Adrenal gland (tissue), 12 donors: Measurements from ENCODE around the gene PLEKHH1. TPM values are rescaled to one million over a fixed set of nuclear protein-coding genes. Genes with fewer than 3 reads are reported as not detected.

Experiments used
- DNase-seq, 7 donors: peaks; one replicate each; pipeline ENCODE4 v3.0.0-alpha.2; 2019 to 2020
- H3K27ac ChIP-seq, 5 donors: fragments of 200-600 bp; sonication (generic) in 4 of 5; 1 replicate in 3 of 5; 2 replicates in 2 of 5; pipeline versions ENCODE4 v1.5.1 to v1.8.0; 2016 to 2020; ENCODE audit warnings: mild to moderate bottlenecking in 1 of 5
- H3K27me3 ChIP-seq: fragments of 200-600 bp; 2 replicates; pipeline ENCODE4 v1.8.0; 2021
- H3K36me3 ChIP-seq, 2 donors: fragments of 200-600 bp; replicated peaks in 1 of 2; 1 replicate in 1 of 2; 2 replicates in 1 of 2; pipeline versions ENCODE4 v1.5.1 to v1.8.0; 2018 to 2022
- H3K4me1 ChIP-seq, 2 donors: fragments of 200-600 bp; replicated peaks in 1 of 2; 1 replicate in 1 of 2; 2 replicates in 1 of 2; pipeline versions ENCODE4 v1.5.1 to v1.8.0; 2018 to 2021
- H3K4me3 ChIP-seq, 4 donors: fragments of 200-600 bp; sonication (generic) in 3 of 4; one replicate each; pipeline ENCODE4 v1.5.1; 2016 to 2018
- H3K9me3 ChIP-seq, 3 donors: fragments of 200-600 bp; sonication (generic) in 1 of 3; replicated peaks in 1 of 3; 1 replicate in 2 of 3; 2 replicates in 1 of 3; pipeline versions ENCODE4 v1.5.1 to v1.8.0; 2016 to 2021
- POLR2A ChIP-seq, 2 donors: fragments of 450-650 bp; IDR thresholded peaks; one replicate each; pipeline ENCODE4 v1.6.1; 2017; ENCODE audit warnings: antibody characterized with exemption in 2 of 2, mild to moderate bottlenecking in 2 of 2, moderate library complexity in 1 of 2
- WGBS, 4 donors: extraction: QIAGEN DNeasy Blood & Tissue Kit in 2 of 4; methylation state at CpG; one replicate each; pipeline versions ENCODE4 v1.1.5 to v1.1.7; 2013 to 2017; 5-methylcytosine and 5-hydroxymethylcytosine counted together
- intact Hi-C, 2 donors: fragments of 100-400 bp; cut with DNase I; formaldehyde crosslinking; loops; one replicate each; pipeline versions ENCODE4 v1.14.1 to v1.15.0; 2022 to 2023
- polyA plus RNA-seq, 3 donors: library from polyadenylated mRNA; stranded (reverse); fragments of 200-250 nt in 2 of 3; fragments of 350-450 nt in 1 of 3; fragmentation: Illumina TruSeq in 1 of 3; extraction: RNeasy Lipid Tissue Mini Kit (QIAGEN cat#74804) in 1 of 3; gene quantifications; one replicate each; pipeline ENCODE4 v1.2.3, GENCODE V29; 2013 to 2014
- total RNA-seq, 9 donors: library from RNA; depleted of rRNA in 4 of 9; stranded (reverse); fragments of >200 nt in 4 of 9; fragments of 120-200 nt in 1 of 9; fragmentation: NEBNext Ultra II Directional in 1 of 9; extraction: Animal tissue kit (Norgen Biotek cat#: 25700) in 1 of 9; gene quantifications; one replicate each; pipeline versions ENCODE4 v1.1.0 to v1.2.4, GENCODE V29; 2013 to 2023
- TF ChIP-seq, protein P1 (sequence below), 6 experiments: fragments of 450-650 bp in 4 of 6; fragments of 200-600 bp in 2 of 6; sonication (generic) in 1 of 6; IDR thresholded peaks; 1 replicate in 5 of 6; 2 replicates in 1 of 6; pipeline versions ENCODE4 v1.5.1 to v1.8.0; 2016 to 2021; ENCODE audit warnings: antibody characterized with exemption in 6 of 6, mild to moderate bottlenecking in 2 of 6, moderate library complexity in 1 of 6
- donor health status: healthy with polysubstance abuse.
- donor health status: Bipolar disorder and iron deficiency.
- donor health status: DM: yes; HTN: yes; CAD: no.
- donor health status: DM: no; HTN: no; CAD: no.
- donor health status: DM: no; HTN: no; CAD: no.
- donor health status: DM: yes; HTN: yes; CAD: no.

The PLEKHH1 gene
- total and polyA plus RNA-seq, 12 donors, result 8.3 to 50.4 (median 20.2) TPM

DNA sequence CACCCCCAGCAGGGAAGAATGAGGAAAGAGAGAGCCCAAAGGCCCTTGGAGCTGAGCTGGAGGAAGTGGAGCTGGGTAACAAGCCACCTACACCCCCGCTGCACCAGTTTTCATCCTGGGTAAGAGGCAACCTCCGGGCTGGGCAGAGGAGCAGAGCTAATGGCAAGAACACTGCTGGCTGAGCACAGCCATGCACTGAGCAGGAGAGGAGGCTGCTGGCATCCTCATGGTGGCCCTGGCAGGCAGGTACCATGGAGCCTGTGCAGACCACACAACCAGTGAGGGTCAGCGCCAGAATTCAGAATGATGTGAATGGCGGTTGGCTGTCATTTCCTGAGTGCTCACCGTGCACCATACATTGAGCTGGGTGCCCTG lies 29.7 kb downstream of the PLEKHH1 start:
- peaks cover 9 to 20% of the 10 kb centered on the region in 2 donors for H3K4me1 ChIP-seq
- WGBS, 4 donors, result 94 to 96% (median 95%) methylated on average over 3 to 5 of the region's 5 CpGs
- no peaks in the 10 kb centered on the region for H3K9me3 ChIP-seq
- no peak overlapping the region for H3K4me3 ChIP-seq
- TF ChIP-seq, protein P1, sequence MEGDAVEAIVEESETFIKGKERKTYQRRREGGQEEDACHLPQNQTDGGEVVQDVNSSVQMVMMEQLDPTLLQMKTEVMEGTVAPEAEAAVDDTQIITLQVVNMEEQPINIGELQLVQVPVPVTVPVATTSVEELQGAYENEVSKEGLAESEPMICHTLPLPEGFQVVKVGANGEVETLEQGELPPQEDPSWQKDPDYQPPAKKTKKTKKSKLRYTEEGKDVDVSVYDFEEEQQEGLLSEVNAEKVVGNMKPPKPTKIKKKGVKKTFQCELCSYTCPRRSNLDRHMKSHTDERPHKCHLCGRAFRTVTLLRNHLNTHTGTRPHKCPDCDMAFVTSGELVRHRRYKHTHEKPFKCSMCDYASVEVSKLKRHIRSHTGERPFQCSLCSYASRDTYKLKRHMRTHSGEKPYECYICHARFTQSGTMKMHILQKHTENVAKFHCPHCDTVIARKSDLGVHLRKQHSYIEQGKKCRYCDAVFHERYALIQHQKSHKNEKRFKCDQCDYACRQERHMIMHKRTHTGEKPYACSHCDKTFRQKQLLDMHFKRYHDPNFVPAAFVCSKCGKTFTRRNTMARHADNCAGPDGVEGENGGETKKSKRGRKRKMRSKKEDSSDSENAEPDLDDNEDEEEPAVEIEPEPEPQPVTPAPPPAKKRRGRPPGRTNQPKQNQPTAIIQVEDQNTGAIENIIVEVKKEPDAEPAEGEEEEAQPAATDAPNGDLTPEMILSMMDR (IDR thresholded peaks at IDR 0.05), result no peak
- TF ChIP-seq POLR2A (IDR thresholded peaks at IDR 0.05), result no peak
- peak in 1 of 7 donors; percentile 4 for DNase-seq
- H3K27ac ChIP-seq, result no peak overlapping the region
- no peaks in the 10 kb centered on the region for H3K27me3 ChIP-seq
- H3K36me3 ChIP-seq, result peaks cover 0 to 10% of the 10 kb centered on the region in 2 donors
- intact Hi-C loops, result no loop called here

DNA sequence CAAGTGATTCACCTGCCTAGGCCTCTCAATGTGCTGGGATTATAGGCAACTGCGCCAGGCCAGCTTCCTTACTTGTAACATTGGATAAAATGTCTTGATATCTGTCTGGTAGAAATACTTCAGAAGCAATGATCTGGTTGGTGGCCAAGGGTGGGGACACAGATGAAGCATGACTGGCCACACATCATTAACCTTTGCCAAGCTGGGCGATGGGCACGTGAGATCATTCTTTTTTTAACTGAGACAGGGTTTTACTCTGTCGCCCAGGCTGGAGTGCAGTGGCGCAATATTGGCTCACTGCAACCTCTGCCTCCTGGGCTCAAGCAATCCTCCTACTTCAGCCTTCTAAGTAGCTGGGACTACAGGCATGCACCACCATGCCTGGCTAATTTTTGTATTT lies 31.1 kb downstream of the PLEKHH1 start:
- Histone ChIP-seq H3K9me3 (no peaks in the 10 kb centered on the region), H3K4me3 (no peak overlapping the region), H3K4me1 (peaks cover 12 to 24% of the 10 kb centered on the region in 2 donors), H3K36me3 (peaks cover 0 to 10% of the 10 kb centered on the region in 2 donors), H3K27ac (no peak overlapping the region), H3K27me3 (no peaks in the 10 kb centered on the region)
- intact Hi-C loops, result no loop called here
- no peak for DNase-seq
- TF ChIP-seq, protein P1 (IDR thresholded peaks at IDR 0.05), result no peak
- no peak for TF ChIP-seq POLR2A (IDR thresholded peaks at IDR 0.05)
- WGBS, 4 donors, result 55 to 81% (median 78%) methylated on average over 5 of the region's 5 CpGs

DNA sequence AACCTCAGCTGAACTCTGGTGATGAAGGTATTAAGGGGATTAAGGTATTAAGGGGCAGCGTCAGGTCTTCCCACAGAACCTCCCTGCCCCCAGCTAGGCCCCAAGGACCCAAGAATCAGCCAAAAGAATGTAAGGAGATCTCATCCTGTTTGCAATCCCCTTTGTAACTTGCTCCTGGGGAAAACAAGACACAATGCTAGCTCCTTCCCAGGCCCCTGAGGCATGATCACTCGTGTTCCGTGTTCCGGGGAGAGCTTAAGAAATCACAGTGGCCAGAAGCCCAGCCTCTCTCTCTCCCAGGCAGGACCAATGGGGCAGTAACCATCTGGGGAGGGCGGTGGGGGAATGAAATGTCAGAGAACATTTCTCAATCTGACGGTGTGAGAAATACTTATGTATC lies 33.8 kb downstream of the PLEKHH1 start:
- TF ChIP-seq, protein P1 (IDR thresholded peaks at IDR 0.05), result no peak
- TF ChIP-seq POLR2A (IDR thresholded peaks at IDR 0.05), result peak in 1 of 2 donors; percentile 61
- intact Hi-C loops, result no loop called here
- no peaks in the 10 kb centered on the region for H3K9me3 ChIP-seq
- H3K4me3 ChIP-seq, result peak overlapping the region in 1 of 4 donors; percentile 26
- peaks cover 12 to 24% of the 10 kb centered on the region in 2 donors for H3K4me1 ChIP-seq
- peaks cover 0 to 10% of the 10 kb centered on the region in 2 donors for H3K36me3 ChIP-seq
- H3K27me3 ChIP-seq, result no peaks in the 10 kb centered on the region
- peak overlapping the region; percentile 64 to 97 (median 82) for H3K27ac ChIP-seq
- WGBS, 4 donors, result 23 to 35% (median 30%) methylated on average over 6 of the region's 6 CpGs
- DNase-seq, result peak; percentile 64 to 85 (median 82)

DNA sequence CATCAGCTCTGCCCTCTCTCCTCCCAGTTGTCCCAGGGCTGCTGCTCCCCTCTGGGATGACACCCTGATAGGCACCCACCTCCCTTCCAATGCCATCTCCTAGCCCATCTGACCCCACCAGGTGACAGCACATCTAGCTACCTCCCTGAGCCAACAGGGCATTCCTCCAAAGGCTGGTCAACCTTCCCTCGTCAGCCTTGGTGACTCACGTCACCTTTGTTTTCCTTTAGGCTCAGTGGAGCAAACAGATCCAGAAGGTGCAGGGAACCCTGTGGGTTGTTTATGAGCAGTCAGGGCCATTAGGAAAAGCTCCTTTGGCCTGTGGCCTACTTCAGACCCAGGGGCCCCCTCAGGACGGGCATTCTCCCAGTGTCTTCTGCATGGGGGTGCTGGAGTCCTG lies 34.6 kb downstream of the PLEKHH1 start:
- peaks cover 0 to 3% of the 10 kb centered on the region in 2 donors for H3K36me3 ChIP-seq
- peaks cover 12 to 24% of the 10 kb centered on the region in 2 donors for H3K4me1 ChIP-seq
- DNase-seq, result peak; percentile 70 to 82 (median 77)
- TF ChIP-seq POLR2A (IDR thresholded peaks at IDR 0.05), result peak in 1 of 2 donors; percentile 14
- TF ChIP-seq, protein P1 (IDR thresholded peaks at IDR 0.05), result no peak
- peak overlapping the region; percentile 57 to 97 (median 82) for H3K27ac ChIP-seq
- WGBS, 4 donors, result 20 to 50% (median 43%) methylated on average over 3 of the region's 3 CpGs
- peak overlapping the region in 1 of 4 donors; percentile 26 for H3K4me3 ChIP-seq
- no peaks in the 10 kb centered on the region for H3K27me3 ChIP-seq
- H3K9me3 ChIP-seq, result no peaks in the 10 kb centered on the region
- intact Hi-C loops, result no loop called here
